SK-N-SH (cell line): ENCODE data around the gene KLHL14.
"Not testable (repeated sequence)": the region's sequence is repeated elsewhere in the genome, so short reads cannot be mapped to it uniquely, and the experiment has no call there.

Source experiments
- CTCF ChIP-seq: fragments of 200-600 bp; sonication (generic); IDR thresholded peaks from 2 replicates; pipeline ENCODE4 v1.6.1; 2017; ENCODE audit warnings: antibody characterized with exemption, mild to moderate bottlenecking, moderate library complexity
- USF2 ChIP-seq: fragments of 150-350 bp; IDR thresholded peaks from 2 replicates; pipeline ENCODE4 v1.6.1; 2017; ENCODE audit warnings: antibody characterized with exemption, low read length, low read depth, borderline replicate concordance

GRCh38 chr18:32654507-32654906 is 118.3 kb downstream of the KLHL14 start:
- TF ChIP-seq CTCF, USF2: not testable (repeated sequence)
